CD4-positive, alpha-beta T cell treated with Interferon gamma for 1 hour (primary cell): Measurements from ENCODE around the gene NEDD8.

ENCODE experiments used
- DNase-seq: peaks from one replicate; pipeline ENCODE4 v3.0.0-alpha.2; 2020

NEDD8 gene

GRCh38 chr14:24177041-24177825 lies 54.9 kb downstream of the NEDD8 start:
- no peak for DNase-seq

- DNase-seq = no peak
Measured at GRCh38 chr14:24176599-24176998, 55.6 kb downstream of the NEDD8 start.

- no peak for DNase-seq
Measured at GRCh38 chr14:24172871-24173281, 59.3 kb downstream of the NEDD8 start.

GRCh38 chr14:24172261-24172860 lies 59.8 kb downstream of the NEDD8 start:
- DNase-seq = no peak

- peak; percentile 87 for DNase-seq
Measured at GRCh38 chr14:24171422-24172260, 60.5 kb downstream of the NEDD8 start, which contains the start of gene REC8. TSS of gene REC8 (plus strand) at chr14:24172080. CDS start at chr14:24172553, 473 bp downstream.

- no peak for DNase-seq
Measured at GRCh38 chr14:24167469-24168114, 64.6 kb downstream of the NEDD8 start.
